ENCODE measurements around the gene KCNIP4. TPM values are rescaled to one million over a fixed set of nuclear protein-coding genes. Genes with fewer than 3 reads are reported as not detected.

Gene KCNIP4
- total RNA-seq, 1 donor, result not detected

DNA sequence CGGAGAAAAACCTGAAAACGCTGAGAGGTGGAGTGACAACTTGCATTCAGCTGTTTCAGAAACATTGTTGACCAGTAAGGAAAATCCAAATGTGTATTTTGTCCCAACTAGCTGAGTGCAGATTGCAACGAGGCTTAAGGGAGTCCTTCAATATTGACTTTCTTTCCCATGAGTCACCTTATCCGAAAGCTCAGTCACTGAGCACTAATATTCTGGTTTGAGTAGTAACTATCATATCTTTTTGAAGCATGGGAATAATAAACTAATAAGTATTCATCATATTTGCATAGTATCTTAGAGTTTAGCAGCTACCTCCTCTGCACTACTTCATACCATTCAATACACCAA, 644.1 kb downstream of the KCNIP4 start:
- Histone ChIP-seq H2AFZ (ENCODE audit: low read length) (no peak overlapping the region), H3K79me2 (ENCODE audit: insufficient read depth, low read length) (no peaks in the 10 kb centered on the region), H3K36me3 (ENCODE audit: insufficient read depth, low read length) (no peaks in the 10 kb centered on the region), H3K4me1 (ENCODE audit: insufficient read depth, low read length) (no peaks in the 10 kb centered on the region), H4K20me1 (ENCODE audit: insufficient read depth, low read length) (no peaks in the 10 kb centered on the region), H3K27ac (ENCODE audit: low read depth, low read length) (no peak overlapping the region), H3K27me3 (ENCODE audit: insufficient read depth, low read length) (no peaks in the 10 kb centered on the region), H3K4me3 (ENCODE audit: insufficient read depth, low read length) (no peak overlapping the region), H3K4me2 (ENCODE audit: insufficient read depth, low read length) (no peak overlapping the region), H3K9me3 (ENCODE audit: low read depth, low read length) (no peaks in the 10 kb centered on the region)
- DNase-seq (ENCODE audit: insufficient read length, low spot score, missing footprints), result no peak
- TF ChIP-seq, protein P1, sequence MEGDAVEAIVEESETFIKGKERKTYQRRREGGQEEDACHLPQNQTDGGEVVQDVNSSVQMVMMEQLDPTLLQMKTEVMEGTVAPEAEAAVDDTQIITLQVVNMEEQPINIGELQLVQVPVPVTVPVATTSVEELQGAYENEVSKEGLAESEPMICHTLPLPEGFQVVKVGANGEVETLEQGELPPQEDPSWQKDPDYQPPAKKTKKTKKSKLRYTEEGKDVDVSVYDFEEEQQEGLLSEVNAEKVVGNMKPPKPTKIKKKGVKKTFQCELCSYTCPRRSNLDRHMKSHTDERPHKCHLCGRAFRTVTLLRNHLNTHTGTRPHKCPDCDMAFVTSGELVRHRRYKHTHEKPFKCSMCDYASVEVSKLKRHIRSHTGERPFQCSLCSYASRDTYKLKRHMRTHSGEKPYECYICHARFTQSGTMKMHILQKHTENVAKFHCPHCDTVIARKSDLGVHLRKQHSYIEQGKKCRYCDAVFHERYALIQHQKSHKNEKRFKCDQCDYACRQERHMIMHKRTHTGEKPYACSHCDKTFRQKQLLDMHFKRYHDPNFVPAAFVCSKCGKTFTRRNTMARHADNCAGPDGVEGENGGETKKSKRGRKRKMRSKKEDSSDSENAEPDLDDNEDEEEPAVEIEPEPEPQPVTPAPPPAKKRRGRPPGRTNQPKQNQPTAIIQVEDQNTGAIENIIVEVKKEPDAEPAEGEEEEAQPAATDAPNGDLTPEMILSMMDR (IDR thresholded peaks at IDR 0.05; ENCODE audit: extremely low read depth, low read depth, low read length), result no peak

DNA sequence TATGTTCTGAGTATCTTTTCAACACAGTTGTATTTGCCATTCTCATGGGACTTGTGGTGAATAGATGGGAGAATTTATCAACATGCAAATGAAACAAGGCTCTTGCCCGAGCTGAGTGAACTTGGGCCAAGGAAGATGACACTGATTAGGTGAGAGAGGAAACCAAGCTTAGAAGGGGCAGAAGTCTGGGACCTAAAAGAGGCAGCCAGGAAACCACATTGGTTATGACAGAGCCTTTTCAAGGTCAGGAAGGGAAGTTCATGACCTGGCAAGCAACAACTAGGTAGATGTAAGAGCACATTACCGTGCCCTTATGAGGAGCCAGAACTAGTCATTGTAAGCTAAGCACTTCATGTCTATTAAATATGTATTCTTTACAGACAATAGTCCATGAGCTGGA, 658.0 kb downstream of the KCNIP4 start:
- no peaks in the 10 kb centered on the region for H4K20me1 ChIP-seq (ENCODE audit: insufficient read depth, low read length)
- no peaks in the 10 kb centered on the region for H3K27me3 ChIP-seq (ENCODE audit: insufficient read depth, low read length)
- H3K4me2 ChIP-seq (ENCODE audit: insufficient read depth, low read length), result no peak overlapping the region
- H3K27ac ChIP-seq (ENCODE audit: low read depth, low read length), result no peak overlapping the region
- no peak for DNase-seq (ENCODE audit: insufficient read length, low spot score, missing footprints)
- H2AFZ ChIP-seq (ENCODE audit: low read length), result no peak overlapping the region
- TF ChIP-seq, protein P1 (IDR thresholded peaks at IDR 0.05; ENCODE audit: extremely low read depth, low read depth, low read length), result no peak
- H3K9me3 ChIP-seq (ENCODE audit: low read depth, low read length), result no peaks in the 10 kb centered on the region
- H3K79me2 ChIP-seq (ENCODE audit: insufficient read depth, low read length), result no peaks in the 10 kb centered on the region
- no peaks in the 10 kb centered on the region for H3K36me3 ChIP-seq (ENCODE audit: insufficient read depth, low read length)
- H3K4me3 ChIP-seq (ENCODE audit: insufficient read depth, low read length), result no peak overlapping the region
- no peaks in the 10 kb centered on the region for H3K4me1 ChIP-seq (ENCODE audit: insufficient read depth, low read length)

DNA sequence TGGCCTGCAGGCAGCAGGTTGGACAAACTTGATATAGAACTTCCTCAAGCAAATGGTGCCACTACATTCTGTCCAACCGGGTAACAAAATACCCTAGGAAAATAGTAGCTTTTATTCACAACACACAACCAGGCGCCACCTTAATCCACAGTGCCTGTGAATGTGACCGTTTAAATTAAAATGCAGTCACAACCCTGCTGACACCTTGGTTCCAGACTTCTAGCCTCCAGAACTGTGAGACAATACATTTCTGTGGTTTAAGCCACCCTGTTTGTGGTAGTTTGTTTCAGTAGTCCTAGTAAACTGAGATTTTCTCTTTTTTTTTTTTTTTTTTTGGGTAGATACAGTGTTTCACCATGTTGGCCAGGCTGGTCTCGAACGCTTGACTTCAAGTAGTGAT, 672.5 kb downstream of the KCNIP4 start:
- Histone ChIP-seq H3K4me2 (ENCODE audit: insufficient read depth, low read length) (no peak overlapping the region), H3K27ac (ENCODE audit: low read depth, low read length) (no peak overlapping the region), H3K36me3 (ENCODE audit: insufficient read depth, low read length) (no peaks in the 10 kb centered on the region), H2AFZ (ENCODE audit: low read length) (no peak overlapping the region), H3K79me2 (ENCODE audit: insufficient read depth, low read length) (no peaks in the 10 kb centered on the region), H3K4me3 (ENCODE audit: insufficient read depth, low read length) (no peak overlapping the region), H4K20me1 (ENCODE audit: insufficient read depth, low read length) (no peaks in the 10 kb centered on the region), H3K27me3 (ENCODE audit: insufficient read depth, low read length) (no peaks in the 10 kb centered on the region), H3K9me3 (ENCODE audit: low read depth, low read length) (peaks cover 3% of the 10 kb centered on the region), H3K4me1 (ENCODE audit: insufficient read depth, low read length) (no peaks in the 10 kb centered on the region)
- TF ChIP-seq, protein P1 (IDR thresholded peaks at IDR 0.05; ENCODE audit: extremely low read depth, low read depth, low read length), result no peak
- DNase-seq (ENCODE audit: insufficient read length, low spot score, missing footprints), result no peak

DNA sequence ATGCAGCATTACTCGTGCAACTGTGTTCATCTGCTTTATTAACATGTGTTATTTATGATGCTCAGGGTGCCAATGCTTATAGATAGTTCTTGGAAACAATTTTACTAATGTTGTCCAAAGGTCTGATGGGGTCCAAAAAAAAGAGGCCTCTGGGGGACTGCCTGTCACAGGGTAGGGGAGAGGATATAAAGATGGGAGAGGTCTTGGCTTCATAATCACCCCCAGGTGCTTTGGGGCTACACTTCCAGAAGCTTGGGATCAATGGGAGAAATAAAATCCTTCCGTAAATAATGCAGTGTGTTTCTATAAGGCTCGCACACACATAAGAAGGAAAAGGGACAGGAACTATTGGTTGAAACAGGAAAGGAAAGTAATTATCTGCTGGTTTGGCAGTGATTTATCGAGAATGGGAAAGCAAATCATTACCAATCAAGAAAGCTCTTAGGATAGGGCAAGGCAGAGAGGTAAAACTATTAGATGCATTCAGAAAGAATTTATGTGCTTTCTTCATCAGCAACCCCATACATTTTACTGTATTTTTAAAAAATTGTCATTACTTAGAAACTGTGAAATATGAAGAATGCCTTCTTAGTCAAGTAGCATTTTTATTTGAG, 677.0 kb downstream of the KCNIP4 start:
- Histone ChIP-seq H3K27ac (ENCODE audit: low read depth, low read length) (no peak overlapping the region), H3K79me2 (ENCODE audit: insufficient read depth, low read length) (no peaks in the 10 kb centered on the region), H3K4me1 (ENCODE audit: insufficient read depth, low read length) (no peaks in the 10 kb centered on the region)

More for the DNA sequence above, 677.0 kb downstream of the KCNIP4 start:
- Histone ChIP-seq H3K4me2 (ENCODE audit: insufficient read depth, low read length) (no peak overlapping the region), H4K20me1 (ENCODE audit: insufficient read depth, low read length) (no peaks in the 10 kb centered on the region), H2AFZ (ENCODE audit: low read length) (no peak overlapping the region), H3K9me3 (ENCODE audit: low read depth, low read length) (no peaks in the 10 kb centered on the region), H3K36me3 (ENCODE audit: insufficient read depth, low read length) (no peaks in the 10 kb centered on the region), H3K4me3 (ENCODE audit: insufficient read depth, low read length) (no peak overlapping the region), H3K27me3 (ENCODE audit: insufficient read depth, low read length) (no peaks in the 10 kb centered on the region)
- DNase-seq (ENCODE audit: insufficient read length, low spot score, missing footprints), result no peak
- TF ChIP-seq, protein P1 (IDR thresholded peaks at IDR 0.05; ENCODE audit: extremely low read depth, low read depth, low read length), result no peak
